Islet of Langerhans (tissue), 1 donor: Measurements from ENCODE around the gene LY6G6D.

Experiments used
- FAIRE-seq: peaks from one replicate; lab custom pipeline; 2011; peaks lifted over from hg19 to GRCh38; lab: Jason Lieb, UNC

Gene LY6G6D

GRCh38 chr6:31720196-31720770 lies 5.1 kb downstream of the LY6G6D start:
- FAIRE-seq = no peak

- FAIRE-seq = no peak
These were observed 6.3 kb downstream of the LY6G6D start, which contains the start of gene LY6G6C for GRCh38 chr6:31721351-31722020. LY6G6C (minus strand) TSS chr6:31721746; CDS start chr6:31721679, 67 bp downstream.

GRCh38 chr6:31722173-31722572 lies 7.0 kb downstream of the LY6G6D start:
- no peak for FAIRE-seq

GRCh38 chr6:31723245-31723979 lies 8.3 kb downstream of the LY6G6D start, which contains the start of gene MPIG6B:
MPIG6B (plus strand) TSS chr6:31723373; CDS start chr6:31723384, 11 bp downstream.
- FAIRE-seq = no peak

- FAIRE-seq = no peak
These were observed 9.0 kb downstream of the LY6G6D start for GRCh38 chr6:31723980-31724691.

GRCh38 chr6:31725502-31726350 lies 10.6 kb downstream of the LY6G6D start:
- no peak for FAIRE-seq

- no peak for FAIRE-seq
These were observed 12.0 kb downstream of the LY6G6D start for GRCh38 chr6:31727034-31727716.

GRCh38 chr6:31727717-31728671 lies 12.8 kb downstream of the LY6G6D start:
- no peak for FAIRE-seq

GRCh38 chr6:31728767-31729514 lies 13.8 kb downstream of the LY6G6D start, which contains the start of gene DDAH2:
DDAH2 (minus strand) TSS chr6:31729299; CDS start chr6:31729161, 138 bp downstream.
- no peak for FAIRE-seq

- FAIRE-seq = no peak
These were observed 14.4 kb downstream of the LY6G6D start for GRCh38 chr6:31729515-31729978.

- no peak for FAIRE-seq
These were observed 15.0 kb downstream of the LY6G6D start for GRCh38 chr6:31729979-31730630.

- FAIRE-seq = no peak
These were observed 15.5 kb downstream of the LY6G6D start for GRCh38 chr6:31730631-31731086.

- no peak for FAIRE-seq
These were observed 16.9 kb downstream of the LY6G6D start for GRCh38 chr6:31732029-31732428.

- FAIRE-seq = no peak
These were observed 18.6 kb downstream of the LY6G6D start for GRCh38 chr6:31733734-31734133.

GRCh38 chr6:31734247-31734820 lies 19.2 kb downstream of the LY6G6D start:
- no peak for FAIRE-seq

GRCh38 chr6:31734821-31735406 lies 19.8 kb downstream of the LY6G6D start:
- FAIRE-seq = no peak

- no peak for FAIRE-seq
These were observed 21.0 kb downstream of the LY6G6D start, which contains the start of gene CLIC1 for GRCh38 chr6:31736021-31736767. CLIC1 (minus strand) TSS chr6:31736530; CDS start chr6:31736300, 230 bp downstream.
